ENCODE data around the gene FUOM. TPM values are rescaled to one million over a fixed set of nuclear protein-coding genes. Genes with fewer than 3 reads are reported as not detected.
A peak's percentile ranks its signal among the peaks of the same experiment; 100 is the strongest.

The FUOM gene
- total RNA-seq, 1 experiment from 2014 or later: 41.8 TPM

GRCh38 chr10:133350283-133350949 lies 7.4 kb downstream of the FUOM start:
- Histone ChIP-seq H2AFZ (ENCODE audit: low read length) (no peak overlapping the region), H4K8ac (replicated peaks; ENCODE audit: insufficient read length, low read depth, low read length) (no peak overlapping the region), H3K79me1 (ENCODE audit: insufficient read depth, low read depth, low read length, poor library complexity, severe bottlenecking) (no peaks in the 10 kb centered on the region), H3K56ac (ENCODE audit: insufficient read length, low read depth, low read length) (no peak overlapping the region), H3T11ph (ENCODE audit: low read length) (no peak overlapping the region), H2BK15ac (ENCODE audit: low read depth, low read length) (no peak overlapping the region), H3K23ac (ENCODE audit: insufficient read length, low read depth, low read length) (no peak overlapping the region), H4K91ac (ENCODE audit: insufficient read length, low read depth, low read length) (no peak overlapping the region), H2BK120ac (ENCODE audit: low read depth, low read length, poor library complexity, severe bottlenecking) (no peak overlapping the region), H3K4ac (ENCODE audit: low read depth, low read length) (no peak overlapping the region), H3K79me2 (ENCODE audit: insufficient read depth, low read length) (no peaks in the 10 kb centered on the region), H2BK12ac (ENCODE audit: insufficient read length, low read depth, low read length) (no peak overlapping the region), H3K9me3 (ENCODE audit: control insufficient read depth, low read depth, low read length) (no peaks in the 10 kb centered on the region), H3K14ac (ENCODE audit: insufficient read depth, low read length) (no peak overlapping the region; the same call in 1 of the 2 replicates), H2AK5ac (ENCODE audit: insufficient read length, low read length) (no peak overlapping the region), H3K4me2 (ENCODE audit: insufficient read depth, insufficient read length, low read length) (no peak overlapping the region), H3K9ac (ENCODE audit: extremely low read depth, insufficient read length, low read length) (no peak overlapping the region), H2BK20ac (ENCODE audit: low read depth, low read length, poor library complexity, severe bottlenecking) (no peak overlapping the region), H3K18ac (ENCODE audit: insufficient read length, low read depth, low read length) (no peak overlapping the region), H2BK5ac (ENCODE audit: insufficient read length, low read length) (no peak overlapping the region), H3K23me2 (ENCODE audit: insufficient read length, low read depth, low read length, poor library complexity, severe bottlenecking) (no peaks in the 10 kb centered on the region), H3K4me1 (ENCODE audit: insufficient read depth, low read length) (no peaks in the 10 kb centered on the region), H4K5ac (ENCODE audit: insufficient read length, low read depth, low read length) (no peak overlapping the region), H4K20me1 (ENCODE audit: control insufficient read depth, insufficient read depth, insufficient read length) (no peaks in the 10 kb centered on the region), H3K27me3 (ENCODE audit: insufficient read depth, low read length) (no peaks in the 10 kb centered on the region; the same call in 1 of the 2 replicates), H3K27ac (ENCODE audit: insufficient read length, low read depth, low read length) (no peak overlapping the region)
- DNase-seq: no peak
- peaks cover 4 to 26% of the 10 kb centered on the region in 2 experiments; a peak in 3 of 4 replicates for H3K4me1 Mint-ChIP-seq
- WGBS (ENCODE audit: extremely low coverage, insufficient read length, low lambda C conversion rate): no CpG with 5 or more reads among the region's 12 CpGs
- peak overlapping the region in 1 of 2 experiments; percentile 44; a peak in 1 of 5 replicates for H3K4me3 Mint-ChIP-seq
- H3K9me3 Mint-ChIP-seq: no peaks in the 10 kb centered on the region
- peaks cover 0 to under 1% (median 0%) of the 10 kb centered on the region in 3 experiments; a peak in 1 of 7 replicates for H3K36me3 Mint-ChIP-seq (ENCODE audit: insufficient read depth in 1 of 3, low read depth in 3 of 3)
- peaks cover 7% of the 10 kb centered on the region for H3K27me3 Mint-ChIP-seq (ENCODE audit: low read depth)
- H3K27ac Mint-ChIP-seq: no peak overlapping the region
- no peak for TF ChIP-seq CTCF (conservative IDR thresholded peaks at IDR 0.05)
